GM12875 (cell line): ENCODE results near the gene DHX58.

Experiments used
- H3K4me3 ChIP-seq: one replicate; pipeline ENCODE4 v1.5.1; 2011; ENCODE audit warnings: low read depth, low read length, control low read depth
- TF ChIP-seq, protein P1 (sequence below): IDR thresholded peaks from 2 replicates; pipeline ENCODE4 v1.5.1; 2011; ENCODE audit warnings: low read depth, mild to moderate bottlenecking, control low read depth, inconsistent platforms, low read length, moderate library complexity, borderline replicate concordance; ENCODE audit not compliant: insufficient read depth

Gene DHX58

DNA sequence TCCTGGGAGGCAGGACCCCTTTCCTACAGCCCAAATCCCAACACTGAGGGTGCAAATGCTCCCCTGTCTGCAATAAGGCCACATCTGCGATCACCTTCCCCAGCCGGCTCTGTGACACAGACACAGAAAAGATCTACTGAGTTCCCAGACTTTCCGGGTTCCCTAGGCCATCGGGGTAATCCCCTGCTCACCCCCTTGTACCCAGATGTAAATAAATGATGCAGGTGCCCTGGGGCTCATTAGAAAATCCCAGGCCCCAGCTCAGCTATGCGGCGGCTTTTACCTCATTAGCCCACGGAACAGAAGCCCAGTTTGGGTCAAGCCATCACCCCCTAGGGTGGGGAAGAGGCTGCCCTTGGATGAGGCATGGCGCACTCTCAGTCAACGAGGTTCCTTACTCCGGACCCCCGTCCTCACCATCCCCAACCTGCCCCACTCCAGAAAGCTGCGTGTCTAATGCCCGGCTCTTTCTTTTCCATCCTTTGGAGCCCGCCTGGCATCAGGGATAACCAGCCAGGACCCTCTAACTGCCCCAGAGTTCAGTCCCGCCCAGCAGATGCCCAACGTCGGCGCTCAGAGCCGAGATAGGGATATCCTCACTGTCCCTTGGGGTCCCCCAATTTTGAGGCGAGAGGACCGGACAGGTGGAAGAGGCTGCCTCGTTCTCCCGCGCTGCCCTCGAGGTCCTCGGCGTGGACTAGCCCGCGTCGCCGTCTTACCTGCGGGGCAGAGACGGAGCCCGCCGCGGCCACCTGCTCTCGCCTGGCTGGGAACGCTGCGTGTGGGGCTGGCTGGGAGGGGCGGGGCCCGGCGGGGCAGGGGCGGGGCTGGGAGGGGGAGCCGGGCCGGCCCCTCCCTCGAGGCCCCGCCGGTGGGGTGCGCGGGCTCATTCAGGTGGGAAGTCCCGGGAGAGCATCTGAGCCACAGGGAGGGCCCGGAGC, 14.6 kb downstream of the DHX58 start, which contains the start of gene ZNF385C:
ZNF385C (minus strand) TSS at position 783 of the 941 bp plus-strand sequence. CDS start 35,417 bp downstream, outside the sequence.
- H3K4me3 ChIP-seq = no peak within 1 kb of the TSS
- TF ChIP-seq, protein P1, sequence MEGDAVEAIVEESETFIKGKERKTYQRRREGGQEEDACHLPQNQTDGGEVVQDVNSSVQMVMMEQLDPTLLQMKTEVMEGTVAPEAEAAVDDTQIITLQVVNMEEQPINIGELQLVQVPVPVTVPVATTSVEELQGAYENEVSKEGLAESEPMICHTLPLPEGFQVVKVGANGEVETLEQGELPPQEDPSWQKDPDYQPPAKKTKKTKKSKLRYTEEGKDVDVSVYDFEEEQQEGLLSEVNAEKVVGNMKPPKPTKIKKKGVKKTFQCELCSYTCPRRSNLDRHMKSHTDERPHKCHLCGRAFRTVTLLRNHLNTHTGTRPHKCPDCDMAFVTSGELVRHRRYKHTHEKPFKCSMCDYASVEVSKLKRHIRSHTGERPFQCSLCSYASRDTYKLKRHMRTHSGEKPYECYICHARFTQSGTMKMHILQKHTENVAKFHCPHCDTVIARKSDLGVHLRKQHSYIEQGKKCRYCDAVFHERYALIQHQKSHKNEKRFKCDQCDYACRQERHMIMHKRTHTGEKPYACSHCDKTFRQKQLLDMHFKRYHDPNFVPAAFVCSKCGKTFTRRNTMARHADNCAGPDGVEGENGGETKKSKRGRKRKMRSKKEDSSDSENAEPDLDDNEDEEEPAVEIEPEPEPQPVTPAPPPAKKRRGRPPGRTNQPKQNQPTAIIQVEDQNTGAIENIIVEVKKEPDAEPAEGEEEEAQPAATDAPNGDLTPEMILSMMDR = no peak

DNA sequence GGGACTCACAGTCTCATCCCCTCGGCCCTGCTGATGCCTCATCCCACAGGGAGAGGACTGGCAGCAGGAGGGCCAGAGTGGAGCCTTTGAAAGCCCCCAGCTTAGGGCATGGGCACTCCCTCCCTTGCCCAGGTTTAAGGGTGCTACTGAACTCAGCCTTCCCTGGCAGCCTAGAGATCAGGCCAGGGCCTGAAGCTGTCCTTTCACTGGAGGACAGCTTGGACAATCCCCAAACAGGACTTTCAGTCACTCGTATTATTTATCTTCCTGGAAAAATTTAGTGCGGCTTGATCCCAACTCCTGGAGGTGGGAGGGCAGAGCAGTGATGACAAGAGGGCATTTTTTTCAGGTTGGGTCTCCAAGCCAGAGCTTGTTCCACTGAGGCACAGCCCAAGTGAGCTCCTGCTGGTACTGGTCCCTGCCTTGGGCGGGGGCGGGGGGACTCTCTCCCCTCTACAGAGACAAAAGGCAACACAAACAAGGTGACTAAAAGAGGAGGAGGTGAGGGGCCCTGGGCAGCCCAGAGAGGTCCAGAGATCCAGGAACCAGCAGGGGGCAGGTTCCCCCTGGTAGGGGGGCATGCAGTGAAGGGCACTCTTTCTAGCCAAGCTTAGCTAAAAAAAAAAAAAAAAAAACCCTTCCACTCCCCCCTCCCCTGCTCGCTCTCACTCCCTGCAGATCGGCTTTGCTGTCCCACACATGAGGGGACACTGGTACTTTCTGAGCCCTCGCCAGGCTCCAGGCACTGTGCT, 16.0 kb downstream of the DHX58 start:
- H3K4me3 ChIP-seq = no peak overlapping the region
- TF ChIP-seq, protein P1 = no peak

DNA sequence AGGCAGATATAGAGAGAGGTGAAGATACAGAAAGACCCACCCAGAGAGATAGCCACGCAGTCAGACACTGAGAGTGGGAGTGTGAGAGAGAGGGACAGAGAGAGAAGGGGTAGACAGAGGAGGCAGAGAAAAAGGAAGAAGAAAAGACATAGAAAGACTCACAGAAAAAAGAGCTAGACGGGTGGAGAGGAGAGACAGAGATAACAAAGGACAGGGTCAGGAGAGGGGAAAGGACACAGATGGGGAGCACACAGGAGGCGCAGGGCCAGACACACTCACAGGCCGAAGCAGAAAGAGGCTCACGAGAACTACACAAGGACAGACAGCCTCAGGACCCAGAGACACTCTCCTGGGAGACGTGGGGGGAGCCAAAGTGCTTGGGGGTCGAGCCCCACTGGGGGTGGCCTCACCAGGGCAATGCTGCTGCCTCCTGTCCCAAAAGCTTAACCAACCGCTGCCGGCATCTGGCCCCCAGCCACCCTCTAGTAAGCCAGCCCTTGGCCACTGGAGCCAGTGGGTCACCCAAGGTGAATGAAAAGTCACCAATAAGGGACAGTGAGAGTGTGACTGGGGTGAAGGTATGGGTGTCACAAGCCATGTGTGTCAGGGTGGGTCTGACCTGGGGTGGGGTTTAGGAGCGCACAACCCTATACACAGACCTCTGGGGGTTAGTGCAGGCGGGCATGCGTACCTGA, 18.0 kb downstream of the DHX58 start:
- TF ChIP-seq, protein P1 = no peak
- H3K4me3 ChIP-seq = no peak overlapping the region

DNA sequence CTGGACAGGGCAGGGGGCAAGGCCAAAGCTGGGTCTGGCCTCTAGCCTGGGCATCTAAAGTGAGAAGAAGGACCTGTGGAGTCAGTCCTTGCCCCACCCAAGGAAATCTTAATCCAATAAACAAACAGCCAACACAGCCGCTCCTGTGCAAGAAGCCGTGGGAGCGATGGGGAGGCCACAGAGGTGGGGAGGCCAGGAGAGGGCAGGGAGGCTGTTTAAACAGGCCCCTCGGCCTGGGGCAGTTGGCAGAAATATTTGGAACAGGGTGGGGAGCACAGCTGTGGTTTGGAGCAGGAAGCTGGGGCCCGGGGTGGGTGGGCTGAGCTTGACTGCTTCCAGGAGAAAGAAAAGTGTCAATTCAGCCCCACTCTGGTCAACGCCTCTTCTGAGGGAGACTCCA, 19.6 kb downstream of the DHX58 start:
- H3K4me3 ChIP-seq = no peak overlapping the region
- TF ChIP-seq, protein P1 = no peak

- no peak overlapping the region for H3K4me3 ChIP-seq
- TF ChIP-seq, protein P1 = no peak
Observed at GRCh38 chr17:42090964-42091790, 21.3 kb downstream of the DHX58 start.

DNA sequence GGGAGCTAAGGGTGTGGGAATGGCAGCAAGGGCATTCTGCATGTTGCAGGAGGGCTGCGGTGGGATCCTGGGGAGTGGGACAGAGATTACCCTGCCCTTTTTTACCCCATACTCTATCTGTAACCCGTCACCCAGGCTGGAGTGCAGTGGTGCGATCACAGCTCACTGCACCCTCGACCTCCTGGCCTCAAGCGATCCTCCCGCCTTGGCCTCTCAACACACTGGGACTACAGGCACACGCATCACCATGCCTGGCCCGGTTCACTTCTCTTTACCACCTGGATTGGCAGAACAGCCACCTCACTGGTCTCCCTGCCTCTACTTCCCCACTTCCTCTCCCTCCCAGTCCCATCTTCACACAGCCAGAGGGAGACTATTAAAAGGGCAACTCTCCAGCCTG, 23.8 kb downstream of the DHX58 start:
- TF ChIP-seq, protein P1 = no peak
- no peak overlapping the region for H3K4me3 ChIP-seq
